ENCODE measurements around the gene HNF4A. TPM values are rescaled to one million over a fixed set of nuclear protein-coding genes. Genes with fewer than 3 reads are reported as not detected.

Gene HNF4A
- total and polyA plus RNA-seq, 11 donors, result 0.03 TPM; not detected in 10

DNA sequence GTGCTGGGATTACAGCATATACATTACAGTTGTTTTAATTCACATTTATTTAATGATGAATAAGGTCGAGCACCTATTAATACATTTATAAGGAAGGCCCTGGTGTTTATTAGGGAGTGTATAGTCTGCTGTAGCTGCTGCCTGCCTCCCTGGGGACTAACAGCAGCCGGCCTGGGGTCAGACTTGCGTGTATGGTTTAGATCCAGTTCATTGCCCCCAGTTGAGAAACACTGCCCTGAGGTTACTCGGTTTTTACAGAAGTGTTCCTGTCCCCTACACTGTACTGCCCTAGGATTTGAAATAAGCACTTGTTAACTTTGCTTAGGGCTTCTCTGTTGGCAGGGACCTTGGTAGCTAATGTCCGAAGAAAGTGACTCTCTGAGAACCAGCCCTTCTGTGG, 124.1 kb downstream of the HNF4A start:
- Histone ChIP-seq H3K9me3 (no peaks in the 10 kb centered on the region), H3K27ac (no peak overlapping the region), H3K4me3 (no peak overlapping the region), H3K36me3 (peaks cover 0 to 52% (median 42%) of the 10 kb centered on the region in 9 donors), H3K27me3 (no peaks in the 10 kb centered on the region), H3K4me1 (peaks cover 0 to 20% (median 11%) of the 10 kb centered on the region in 12 donors)
- intact Hi-C loops (cut with DNase I), result loop anchor here in 6 of 10 donors (5.0 to 10.0 kb wide), 5 partner anchors 43 to 138 kb away; partner anchors contain the start of gene SERINC3 (in 2 of the 6)
- TF ChIP-seq, protein P1, sequence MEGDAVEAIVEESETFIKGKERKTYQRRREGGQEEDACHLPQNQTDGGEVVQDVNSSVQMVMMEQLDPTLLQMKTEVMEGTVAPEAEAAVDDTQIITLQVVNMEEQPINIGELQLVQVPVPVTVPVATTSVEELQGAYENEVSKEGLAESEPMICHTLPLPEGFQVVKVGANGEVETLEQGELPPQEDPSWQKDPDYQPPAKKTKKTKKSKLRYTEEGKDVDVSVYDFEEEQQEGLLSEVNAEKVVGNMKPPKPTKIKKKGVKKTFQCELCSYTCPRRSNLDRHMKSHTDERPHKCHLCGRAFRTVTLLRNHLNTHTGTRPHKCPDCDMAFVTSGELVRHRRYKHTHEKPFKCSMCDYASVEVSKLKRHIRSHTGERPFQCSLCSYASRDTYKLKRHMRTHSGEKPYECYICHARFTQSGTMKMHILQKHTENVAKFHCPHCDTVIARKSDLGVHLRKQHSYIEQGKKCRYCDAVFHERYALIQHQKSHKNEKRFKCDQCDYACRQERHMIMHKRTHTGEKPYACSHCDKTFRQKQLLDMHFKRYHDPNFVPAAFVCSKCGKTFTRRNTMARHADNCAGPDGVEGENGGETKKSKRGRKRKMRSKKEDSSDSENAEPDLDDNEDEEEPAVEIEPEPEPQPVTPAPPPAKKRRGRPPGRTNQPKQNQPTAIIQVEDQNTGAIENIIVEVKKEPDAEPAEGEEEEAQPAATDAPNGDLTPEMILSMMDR (IDR thresholded peaks at IDR 0.05), result no peak
- no peak for TF ChIP-seq POLR2A (IDR thresholded peaks at IDR 0.05)
- WGBS, 4 donors, result 75 to 92% (median 82%) methylated on average over 5 of the region's 5 CpGs
- ATAC-seq, result no peak
- DNase-seq, result no peak

DNA sequence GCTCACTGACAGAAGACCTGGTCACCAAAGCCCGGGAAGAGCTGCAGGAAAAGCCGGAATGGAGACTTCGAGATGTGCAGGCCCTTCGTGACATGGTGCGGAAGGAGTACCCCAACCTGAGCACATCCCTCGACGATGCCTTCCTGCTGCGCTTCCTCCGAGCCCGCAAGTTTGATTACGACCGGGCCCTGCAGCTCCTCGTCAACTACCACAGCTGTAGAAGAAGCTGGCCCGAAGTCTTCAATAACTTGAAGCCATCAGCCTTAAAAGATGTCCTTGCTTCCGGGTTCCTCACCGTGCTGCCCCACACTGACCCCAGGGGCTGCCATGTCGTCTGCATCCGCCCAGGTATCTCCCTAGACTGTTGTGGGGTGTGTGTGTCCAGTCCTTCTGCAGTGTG, 124.6 kb downstream of the HNF4A start:
- H3K4me3 ChIP-seq, result no peak overlapping the region
- H3K36me3 ChIP-seq, result peaks cover 0 to 57% (median 46%) of the 10 kb centered on the region in 9 donors
- WGBS, 4 donors, result 93 to 94% (median 94%) methylated on average over 18 of the region's 18 CpGs
- H3K27me3 ChIP-seq, result no peaks in the 10 kb centered on the region
- no peak for DNase-seq
- no peak for TF ChIP-seq POLR2A (IDR thresholded peaks at IDR 0.05)
- TF ChIP-seq, protein P1 (IDR thresholded peaks at IDR 0.05), result no peak
- no peaks in the 10 kb centered on the region for H3K9me3 ChIP-seq
- intact Hi-C loops (cut with DNase I), result no loop called here
- H3K27ac ChIP-seq, result no peak overlapping the region
- no peak for ATAC-seq
- H3K4me1 ChIP-seq, result peaks cover 0 to 19% (median 11%) of the 10 kb centered on the region in 12 donors

DNA sequence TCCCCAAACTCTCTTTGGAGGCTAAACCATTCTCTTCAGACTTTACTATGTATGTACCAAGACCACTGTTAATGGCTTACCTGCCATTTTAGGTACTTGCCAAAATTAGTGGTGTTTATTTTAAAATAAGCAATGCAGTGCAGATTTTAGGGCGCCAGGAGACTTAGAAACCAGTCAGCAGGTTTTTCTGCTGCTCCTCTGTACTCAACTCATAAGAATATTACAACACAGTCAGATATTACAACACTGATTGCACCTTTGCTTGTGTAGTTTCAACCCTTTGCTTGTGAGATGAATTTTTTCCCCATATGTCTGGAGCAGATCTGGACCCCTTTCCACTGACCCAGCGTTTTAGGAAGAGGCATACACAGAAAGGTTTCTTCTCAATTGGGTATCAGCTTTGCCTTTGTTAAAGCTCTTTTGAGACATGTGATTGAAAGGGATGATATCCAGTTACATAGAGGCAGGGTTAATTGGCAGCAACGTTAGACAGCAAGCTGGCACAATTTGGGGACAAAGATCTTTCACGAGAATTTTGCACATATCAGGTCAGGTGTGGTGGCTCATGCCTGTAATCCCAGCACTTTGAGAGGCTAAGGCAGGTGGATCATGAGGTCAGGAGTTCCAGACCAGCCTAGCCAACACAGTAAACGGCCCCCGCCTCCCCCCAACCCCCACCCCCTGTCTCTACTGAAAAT, 126.4 kb downstream of the HNF4A start:
- no peaks in the 10 kb centered on the region for H3K9me3 ChIP-seq
- intact Hi-C loops (cut with DNase I), result no loop called here
- TF ChIP-seq, protein P1 (IDR thresholded peaks at IDR 0.05), result no peak
- no peak for TF ChIP-seq POLR2A (IDR thresholded peaks at IDR 0.05)
- H3K27ac ChIP-seq, result no peak overlapping the region
- peaks cover 0 to 4% (median 0%) of the 10 kb centered on the region in 12 donors for H3K4me1 ChIP-seq
- no peak overlapping the region for H3K4me3 ChIP-seq
- no peaks in the 10 kb centered on the region for H3K27me3 ChIP-seq
- peaks cover 0 to 74% (median 60%) of the 10 kb centered on the region in 9 donors for H3K36me3 ChIP-seq
- ATAC-seq (no peak), DNase-seq (no peak)
- 83 to 92% (median 87%) methylated on average over 6 of the region's 6 CpGs for WGBS, 4 donors

DNA sequence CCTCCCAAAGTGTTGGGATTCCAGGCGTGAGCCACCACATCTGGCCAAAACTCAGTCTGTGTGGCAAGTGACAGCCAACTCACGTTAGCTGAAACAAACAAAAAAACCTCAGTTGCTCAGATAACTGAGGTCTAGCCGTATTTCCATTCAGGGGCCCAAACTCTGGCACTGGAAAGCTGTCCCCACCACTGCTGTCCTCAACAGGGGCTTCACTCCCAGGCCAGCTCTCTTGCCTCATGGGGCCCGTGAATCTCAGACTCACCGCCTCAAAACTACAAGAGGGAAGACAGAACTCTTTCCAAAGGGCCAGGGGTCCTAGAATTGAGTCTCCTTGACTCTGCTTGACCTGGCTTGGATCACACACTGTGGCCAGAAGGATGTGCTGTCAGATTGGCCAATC, 127.6 kb downstream of the HNF4A start:
- H3K36me3 ChIP-seq, result peaks cover 0 to 87% (median 72%) of the 10 kb centered on the region in 9 donors

More for the DNA sequence above, 127.6 kb downstream of the HNF4A start:
- no peak for ATAC-seq
- 85 to 96% (median 92%) methylated on average over 5 of the region's 5 CpGs for WGBS, 4 donors
- intact Hi-C loops (cut with DNase I), result no loop called here
- DNase-seq, result no peak
- no peak overlapping the region for H3K4me3 ChIP-seq
- no peak for TF ChIP-seq POLR2A (IDR thresholded peaks at IDR 0.05)
- TF ChIP-seq, protein P1 (IDR thresholded peaks at IDR 0.05), result no peak
- no peak overlapping the region for H3K27ac ChIP-seq
- H3K4me1 ChIP-seq, result no peaks in the 10 kb centered on the region
- H3K27me3 ChIP-seq, result no peaks in the 10 kb centered on the region
- H3K9me3 ChIP-seq, result no peaks in the 10 kb centered on the region

Small RNA genes within 50 kb of the gene (microRNA-seq; reads per million reads assigned to microRNA genes)
- 0 reads per million in 4 donors for gene MIR3646

Other genes with a start within 250 kb of the HNF4A start
- gene JPH2, start 168.5 kb upstream of the HNF4A start, total RNA-seq, result 100 to 1,000 TPM in 8 of 9 donors, 10 to 100 TPM in 1; 99.5 to 219 (median 166) TPM
- 100 to 1,000 TPM; 129 to 144 TPM for gene JPH2, start 168.5 kb upstream of the HNF4A start, polyA plus RNA-seq
- 10 to 100 TPM; 20.6 to 39.0 (median 34.1) TPM for gene OSER1, start 144.9 kb upstream of the HNF4A start, total RNA-seq
- 10 to 100 TPM; 11.9 to 35.6 TPM for gene OSER1, start 144.9 kb upstream of the HNF4A start, polyA plus RNA-seq
- gene GDAP1L1, start 108.4 kb upstream of the HNF4A start, total RNA-seq, result under 1 TPM in 7 of 9 donors, not detected in 2; 0.19 to 0.67 (median 0.41) TPM
- gene GDAP1L1, start 108.4 kb upstream of the HNF4A start, polyA plus RNA-seq, result under 1 TPM; 0.12 to 0.30 TPM
- 100 to 1,000 TPM in 7 of 9 donors, 10 to 100 TPM in 2; 71.7 to 165 (median 125) TPM for gene FITM2, start 44.5 kb upstream of the HNF4A start, total RNA-seq
- gene FITM2, start 44.5 kb upstream of the HNF4A start, polyA plus RNA-seq, result 10 to 100 TPM; 31.5 to 60.6 TPM
- gene R3HDML, start 18.7 kb upstream of the HNF4A start, total RNA-seq, result not detected
- gene R3HDML, start 18.7 kb upstream of the HNF4A start, polyA plus RNA-seq, result not detected
- 1 to 10 TPM; 2.8 to 6.0 (median 4.2) TPM for gene TTPAL, start 120.2 kb downstream of the HNF4A start, total RNA-seq
- 1 to 10 TPM; 1.9 to 4.2 TPM for gene TTPAL, start 120.2 kb downstream of the HNF4A start, polyA plus RNA-seq
- 100 to 1,000 TPM in 4 of 9 donors, 10 to 100 TPM in 5; 85.5 to 114 (median 97.7) TPM for gene SERINC3, start 166.4 kb downstream of the HNF4A start, total RNA-seq
- gene SERINC3, start 166.4 kb downstream of the HNF4A start, polyA plus RNA-seq, result 10 to 100 TPM; 32.9 to 89.8 TPM
- gene PKIG, start 226.9 kb downstream of the HNF4A start, total RNA-seq, result 100 to 1,000 TPM; 156 to 286 (median 200) TPM
- gene PKIG, start 226.9 kb downstream of the HNF4A start, polyA plus RNA-seq, result 100 to 1,000 TPM; 155 to 213 TPM